HepG2 (cell line): ENCODE measurements around the gene ESYT1. TPM values are rescaled to one million over a fixed set of nuclear protein-coding genes. Genes with fewer than 3 reads are reported as not detected.

Experiments
- FOXC1 ChIP-seq: sonication (generic); formaldehyde crosslinking; IDR thresholded peaks from 2 replicates; pipeline ENCODE4 v1.8.0; 2022; ENCODE audit warnings: mild to moderate bottlenecking, missing genetic modification reagents, borderline replicate concordance
- NFYB ChIP-seq: sonication (generic); formaldehyde crosslinking; IDR thresholded peaks from 2 replicates; pipeline ENCODE4 v1.4.0; 2020; ENCODE audit warnings: missing genetic modification reagents
- POLR2AphosphoS5 ChIP-seq: IDR thresholded peaks from 2 replicates; pipeline ENCODE4 v1.6.1; 2012; ENCODE audit warnings: low read depth, low read length
- SKI ChIP-seq: fragments of 450-650 bp; IDR thresholded peaks from one replicate; pipeline ENCODE4 v1.6.1; 2018; ENCODE audit warnings: mild to moderate bottlenecking; ENCODE audit not compliant: partially characterized antibody
- SSRP1 ChIP-seq: IDR thresholded peaks from 2 replicates; pipeline ENCODE4 v1.6.1; 2016; ENCODE audit warnings: control low read depth
- TBX3 ChIP-seq: fragments of 450-650 bp; IDR thresholded peaks from 2 replicates; pipeline ENCODE4 v1.6.1; 2017; ENCODE audit warnings: antibody characterized with exemption, mild to moderate bottlenecking, inconsistent platforms, borderline replicate concordance
- ZNF101 ChIP-seq: sonication (generic); formaldehyde crosslinking; IDR thresholded peaks from 2 replicates; pipeline ENCODE4 v1.4.0; 2020; ENCODE audit warnings: mild to moderate bottlenecking, low read depth, missing genetic modification reagents, borderline replicate concordance
- ZNF225 ChIP-seq: sonication (generic); formaldehyde crosslinking; IDR thresholded peaks from 2 replicates; pipeline ENCODE4 v1.4.0; 2020; ENCODE audit warnings: mild to moderate bottlenecking, missing genetic modification reagents
- ZNF549 ChIP-seq: sonication (generic); formaldehyde crosslinking; IDR thresholded peaks from 2 replicates; pipeline ENCODE4 v1.5.0; 2020; ENCODE audit warnings: missing genetic modification reagents
- ZNF562 ChIP-seq: sonication (generic); formaldehyde crosslinking; IDR thresholded peaks from 2 replicates; pipeline ENCODE4 v1.8.0; 2022; ENCODE audit warnings: missing genetic modification reagents, borderline replicate concordance
- ZNF619 ChIP-seq: sonication (generic); formaldehyde crosslinking; IDR thresholded peaks from 2 replicates; pipeline ENCODE4 v1.4.0; 2020; ENCODE audit warnings: mild to moderate bottlenecking, missing genetic modification reagents
- ZNF768 ChIP-seq: sonication (generic); formaldehyde crosslinking; IDR thresholded peaks from 2 replicates; pipeline ENCODE4 v1.4.0; 2020; ENCODE audit warnings: missing genetic modification reagents
- ZNF879 ChIP-seq: sonication (generic); formaldehyde crosslinking; IDR thresholded peaks from 2 replicates; pipeline ENCODE4 v1.8.1; 2023; ENCODE audit warnings: missing genetic modification reagents
- polyA plus RNA-seq, 8 experiments: library from polyadenylated mRNA; depleted of rRNA in 3 of 8; stranded (reverse) in 7 of 8; unstranded in 1 of 8; fragments of >200 nt; fragmentation: Illumina TruSeq in 4 of 8; extraction: Trizol in 4 of 8; gene quantifications; 2 replicates each; pipeline versions ENCODE4 v1.2.1 to v1.2.3, GENCODE V29; 2011 to 2016; ENCODE audit warnings: low read depth in 4 of 8, missing spikeins in 1 of 8, mixed read lengths in 1 of 8; ENCODE audit not compliant: insufficient read depth in 1 of 8
- total RNA-seq, 5 experiments: library from RNA; depleted of rRNA; stranded (reverse); fragments of >200 nt; fragmentation: Illumina TruSeq; extraction: Trizol; gene quantifications; 2 replicates each; pipeline ENCODE4 v1.2.3, GENCODE V29; 2016; ENCODE audit warnings: low read depth in 1 of 5
- TF ChIP-seq, protein P1 (sequence below): sonication (generic); formaldehyde crosslinking; IDR thresholded peaks from 2 replicates; pipeline ENCODE4 v1.5.0; 2020; ENCODE audit warnings: mild to moderate bottlenecking, missing genetic modification reagents
- TF ChIP-seq, protein P2 (sequence below): IDR thresholded peaks from 2 replicates; pipeline ENCODE4 v1.6.1; 2012; ENCODE audit warnings: low read depth, low read length, improper control_type of control experiment
- TF ChIP-seq, protein P3 (sequence below): IDR thresholded peaks from 2 replicates; pipeline ENCODE4 v1.6.1; 2016; ENCODE audit warnings: missing biosample characterization, missing genetic modification reagents, low read depth
- TF ChIP-seq, protein P4 (sequence below): sonication (generic); formaldehyde crosslinking; IDR thresholded peaks from 2 replicates; pipeline ENCODE4 v1.8.1; 2022; ENCODE audit warnings: low read depth, mild to moderate bottlenecking, missing genetic modification reagents
- TF ChIP-seq, protein P5 (sequence below): sonication (generic); formaldehyde crosslinking; IDR thresholded peaks from 2 replicates; pipeline ENCODE4 v1.5.0; 2020; ENCODE audit warnings: mild to moderate bottlenecking, missing genetic modification reagents

ESYT1 gene
- total and polyA plus RNA-seq, 2 of the 13 experiments (the other 11 are each of a cell fraction or from before 2014, with no cell fraction given): 66.9 to 71.0 TPM

DNA sequence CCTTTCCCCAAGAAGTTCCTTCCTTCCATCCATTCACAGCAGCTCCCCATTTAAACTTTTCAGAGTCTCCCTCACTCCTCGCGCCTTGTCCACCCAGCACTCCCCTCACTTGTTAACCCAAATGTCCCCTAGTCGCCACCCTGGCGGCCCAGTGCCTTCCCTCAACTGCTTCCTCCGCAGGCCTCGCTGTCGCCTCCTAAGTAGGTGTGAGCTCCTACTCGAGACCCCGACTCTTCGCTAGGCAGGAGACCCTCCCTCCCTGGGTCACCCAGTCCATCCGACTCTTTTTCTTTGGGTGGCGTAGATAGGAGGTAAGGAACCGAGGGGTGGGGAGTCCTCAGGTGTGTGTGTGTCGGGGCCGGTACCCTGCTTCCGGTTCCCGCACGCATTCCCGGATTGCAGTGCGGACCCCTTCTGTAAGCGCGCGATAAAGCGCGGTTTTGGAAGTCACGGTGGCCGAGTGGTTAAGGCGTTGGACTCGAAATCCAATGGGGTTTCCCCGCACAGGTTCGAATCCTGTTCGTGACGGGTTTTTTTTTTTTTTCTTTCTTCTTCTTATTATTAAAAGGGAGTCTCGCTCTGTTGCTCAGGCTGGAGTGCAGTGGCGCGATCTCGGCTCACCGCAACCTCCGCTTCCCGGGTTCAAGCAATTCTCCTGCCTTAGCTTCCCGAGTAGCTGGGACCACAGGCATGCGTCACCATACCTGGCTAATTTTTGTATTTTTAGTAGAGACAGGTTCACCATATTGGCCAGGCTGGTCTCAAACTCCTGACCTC, 62.0 kb downstream of the ESYT1 start (continued):
- TF ChIP-seq SSRP1 (CRISPR knock-in tag) (no peak), ZNF879 (CRISPR knock-in tag) (no peak), ZNF549 (no peak), ZNF101 (CRISPR knock-in tag) (no peak), ZNF562 (no peak), ZNF619 (CRISPR knock-in tag) (peak; percentile 43; the same call in 1 of the 2 replicates), TBX3 (no peak), POLR2AphosphoS5 (no peak), NFYB (CRISPR knock-in tag) (no peak), ZNF225 (0 out of 2 replicates have a peak, but pooled peaks have one; percentile 71), ZNF768 (CRISPR knock-in tag) (no peak), FOXC1 (CRISPR knock-in tag) (peak; percentile 73; the same call in 1 of the 2 replicates), SKI (no peak)
- TF ChIP-seq, protein P1, sequence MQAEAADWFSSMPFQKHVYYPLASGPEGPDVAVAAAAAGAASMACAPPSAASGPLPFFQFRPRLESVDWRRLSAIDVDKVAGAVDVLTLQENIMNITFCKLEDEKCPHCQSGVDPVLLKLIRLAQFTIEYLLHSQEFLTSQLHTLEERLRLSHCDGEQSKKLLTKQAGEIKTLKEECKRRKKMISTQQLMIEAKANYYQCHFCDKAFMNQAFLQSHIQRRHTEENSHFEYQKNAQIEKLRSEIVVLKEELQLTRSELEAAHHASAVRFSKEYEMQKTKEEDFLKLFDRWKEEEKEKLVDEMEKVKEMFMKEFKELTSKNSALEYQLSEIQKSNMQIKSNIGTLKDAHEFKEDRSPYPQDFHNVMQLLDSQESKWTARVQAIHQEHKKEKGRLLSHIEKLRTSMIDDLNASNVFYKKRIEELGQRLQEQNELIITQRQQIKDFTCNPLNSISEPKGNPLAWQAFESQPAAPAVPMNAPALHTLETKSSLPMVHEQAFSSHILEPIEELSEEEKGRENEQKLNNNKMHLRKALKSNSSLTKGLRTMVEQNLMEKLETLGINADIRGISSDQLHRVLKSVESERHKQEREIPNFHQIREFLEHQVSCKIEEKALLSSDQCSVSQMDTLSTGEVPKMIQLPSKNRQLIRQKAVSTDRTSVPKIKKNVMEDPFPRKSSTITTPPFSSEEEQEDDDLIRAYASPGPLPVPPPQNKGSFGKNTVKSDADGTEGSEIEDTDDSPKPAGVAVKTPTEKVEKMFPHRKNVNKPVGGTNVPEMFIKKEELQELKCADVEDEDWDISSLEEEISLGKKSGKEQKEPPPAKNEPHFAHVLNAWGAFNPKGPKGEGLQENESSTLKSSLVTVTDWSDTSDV (CRISPR knock-in tag): peak; percentile 69; the same call in 1 of the 2 replicates
- TF ChIP-seq, protein P2, sequence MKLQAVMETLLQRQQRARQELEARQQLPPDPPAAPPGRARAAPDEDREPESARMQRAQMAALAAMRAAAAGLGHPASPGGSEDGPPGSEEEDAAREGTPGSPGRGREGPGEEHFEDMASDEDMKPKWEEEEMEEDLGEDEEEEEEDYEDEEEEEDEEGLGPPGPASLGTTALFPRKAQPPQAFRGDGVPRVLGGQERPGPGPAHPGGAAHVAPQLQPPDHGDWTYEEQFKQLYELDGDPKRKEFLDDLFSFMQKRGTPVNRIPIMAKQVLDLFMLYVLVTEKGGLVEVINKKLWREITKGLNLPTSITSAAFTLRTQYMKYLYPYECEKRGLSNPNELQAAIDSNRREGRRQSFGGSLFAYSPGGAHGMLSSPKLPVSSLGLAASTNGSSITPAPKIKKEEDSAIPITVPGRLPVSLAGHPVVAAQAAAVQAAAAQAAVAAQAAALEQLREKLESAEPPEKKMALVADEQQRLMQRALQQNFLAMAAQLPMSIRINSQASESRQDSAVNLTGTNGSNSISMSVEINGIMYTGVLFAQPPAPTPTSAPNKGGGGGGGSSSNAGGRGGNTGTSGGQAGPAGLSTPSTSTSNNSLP: no peak
- TF ChIP-seq, protein P3, sequence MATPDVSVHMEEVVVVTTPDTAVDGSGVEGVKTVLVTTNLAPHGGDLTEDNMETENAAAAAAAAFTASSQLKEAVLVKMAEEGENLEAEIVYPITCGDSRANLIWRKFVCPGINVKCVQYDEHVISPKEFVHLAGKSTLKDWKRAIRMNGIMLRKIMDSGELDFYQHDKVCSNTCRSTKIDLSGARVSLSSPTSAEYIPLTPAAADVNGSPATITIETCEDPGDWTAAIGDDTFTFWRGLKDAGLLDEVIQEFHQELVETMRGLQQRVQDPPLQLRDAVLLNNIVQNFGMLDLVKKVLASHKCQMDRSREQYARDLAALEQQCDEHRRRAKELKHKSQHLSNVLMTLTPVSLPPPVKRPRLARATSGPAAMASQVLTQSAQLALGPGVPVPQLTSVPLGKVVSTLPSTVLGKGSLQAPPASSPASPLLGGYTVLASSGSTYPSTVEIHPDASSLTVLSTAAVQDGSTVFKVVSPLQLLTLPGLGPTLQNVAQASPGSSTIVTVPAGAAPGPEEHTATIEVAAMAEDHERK (CRISPR knock-in tag): 0 out of 2 replicates have a peak, but pooled peaks have one; percentile 14
- TF ChIP-seq, protein P4, sequence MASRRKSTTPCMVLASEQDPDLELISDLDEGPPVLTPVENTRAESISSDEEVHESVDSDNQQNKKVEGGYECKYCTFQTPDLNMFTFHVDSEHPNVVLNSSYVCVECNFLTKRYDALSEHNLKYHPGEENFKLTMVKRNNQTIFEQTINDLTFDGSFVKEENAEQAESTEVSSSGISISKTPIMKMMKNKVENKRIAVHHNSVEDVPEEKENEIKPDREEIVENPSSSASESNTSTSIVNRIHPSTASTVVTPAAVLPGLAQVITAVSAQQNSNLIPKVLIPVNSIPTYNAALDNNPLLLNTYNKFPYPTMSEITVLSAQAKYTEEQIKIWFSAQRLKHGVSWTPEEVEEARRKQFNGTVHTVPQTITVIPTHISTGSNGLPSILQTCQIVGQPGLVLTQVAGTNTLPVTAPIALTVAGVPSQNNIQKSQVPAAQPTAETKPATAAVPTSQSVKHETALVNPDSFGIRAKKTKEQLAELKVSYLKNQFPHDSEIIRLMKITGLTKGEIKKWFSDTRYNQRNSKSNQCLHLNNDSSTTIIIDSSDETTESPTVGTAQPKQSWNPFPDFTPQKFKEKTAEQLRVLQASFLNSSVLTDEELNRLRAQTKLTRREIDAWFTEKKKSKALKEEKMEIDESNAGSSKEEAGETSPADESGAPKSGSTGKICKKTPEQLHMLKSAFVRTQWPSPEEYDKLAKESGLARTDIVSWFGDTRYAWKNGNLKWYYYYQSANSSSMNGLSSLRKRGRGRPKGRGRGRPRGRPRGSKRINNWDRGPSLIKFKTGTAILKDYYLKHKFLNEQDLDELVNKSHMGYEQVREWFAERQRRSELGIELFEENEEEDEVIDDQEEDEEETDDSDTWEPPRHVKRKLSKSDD (CRISPR knock-in tag): no peak
- TF ChIP-seq, protein P5, sequence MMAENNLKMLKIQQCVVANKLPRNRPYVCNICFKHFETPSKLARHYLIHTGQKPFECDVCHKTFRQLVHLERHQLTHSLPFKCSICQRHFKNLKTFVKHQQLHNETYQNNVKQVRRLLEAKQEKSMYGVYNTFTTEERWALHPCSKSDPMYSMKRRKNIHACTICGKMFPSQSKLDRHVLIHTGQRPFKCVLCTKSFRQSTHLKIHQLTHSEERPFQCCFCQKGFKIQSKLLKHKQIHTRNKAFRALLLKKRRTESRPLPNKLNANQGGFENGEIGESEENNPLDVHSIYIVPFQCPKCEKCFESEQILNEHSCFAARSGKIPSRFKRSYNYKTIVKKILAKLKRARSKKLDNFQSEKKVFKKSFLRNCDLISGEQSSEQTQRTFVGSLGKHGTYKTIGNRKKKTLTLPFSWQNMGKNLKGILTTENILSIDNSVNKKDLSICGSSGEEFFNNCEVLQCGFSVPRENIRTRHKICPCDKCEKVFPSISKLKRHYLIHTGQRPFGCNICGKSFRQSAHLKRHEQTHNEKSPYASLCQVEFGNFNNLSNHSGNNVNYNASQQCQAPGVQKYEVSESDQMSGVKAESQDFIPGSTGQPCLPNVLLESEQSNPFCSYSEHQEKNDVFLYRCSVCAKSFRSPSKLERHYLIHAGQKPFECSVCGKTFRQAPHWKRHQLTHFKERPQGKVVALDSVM: no peak; the same call in 1 of the 2 replicates
